ENCODE results near the gene SEPTIN2.

Gene SEPTIN2

DNA sequence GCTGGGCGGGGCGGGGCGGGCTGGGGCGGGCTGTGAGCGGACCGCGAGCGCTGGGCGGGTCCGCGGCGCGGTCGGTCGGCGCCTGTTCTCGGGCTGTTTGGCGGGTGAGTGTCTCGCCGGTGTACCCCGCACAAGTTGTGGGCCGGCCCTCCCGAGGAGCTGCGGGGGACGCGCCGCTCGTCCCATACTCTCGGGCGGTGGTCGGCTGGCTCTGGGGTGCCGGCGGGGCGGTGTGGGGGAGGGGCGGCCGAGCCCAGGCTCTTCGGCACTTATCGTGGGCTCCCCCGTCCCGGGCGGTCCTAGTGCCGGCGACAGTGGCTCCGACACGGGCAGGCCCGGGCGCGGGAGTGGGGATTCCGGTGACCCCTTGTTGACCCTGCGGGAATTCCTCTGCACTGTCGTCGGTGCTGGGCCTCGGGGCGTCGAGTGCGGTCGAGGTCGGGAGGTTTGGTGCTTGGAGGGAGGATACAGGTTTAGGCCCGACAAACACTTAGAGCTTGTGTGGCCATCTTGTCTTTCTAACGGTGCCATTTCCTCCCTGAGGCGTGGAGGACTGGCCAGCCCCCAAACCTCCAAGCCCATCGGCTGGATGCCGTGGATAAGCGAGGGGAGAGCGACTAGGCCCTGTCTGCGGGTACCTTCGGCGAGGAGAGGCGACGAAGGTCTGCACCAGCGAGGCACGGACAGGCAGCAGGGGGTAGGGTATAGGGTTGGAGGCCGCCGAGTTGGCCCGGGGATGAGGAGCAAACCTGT, at the start of gene SEPTIN2:
TSS of gene SEPTIN2 (plus strand) at position 47 of the 753 bp plus-strand sequence. CDS start 8,308 bp downstream, outside the sequence.
- Mint-ChIP-seq H3K27ac (peak within 1 kb of the TSS; percentile 99 to 100 (median 100)), H3K9me3 (no peaks in the 10 kb centered on the region), H3K4me1 (peaks cover 57% of the 10 kb centered on the region), H3K4me3 (peak within 1 kb of the TSS; percentile 94 to 99 (median 97)), H3K36me3 (ENCODE audit: low read depth) (peaks cover 24% of the 10 kb centered on the region), H3K27me3 (ENCODE audit: low read depth) (no peaks in the 10 kb centered on the region)
- TF ChIP-seq, protein P1, sequence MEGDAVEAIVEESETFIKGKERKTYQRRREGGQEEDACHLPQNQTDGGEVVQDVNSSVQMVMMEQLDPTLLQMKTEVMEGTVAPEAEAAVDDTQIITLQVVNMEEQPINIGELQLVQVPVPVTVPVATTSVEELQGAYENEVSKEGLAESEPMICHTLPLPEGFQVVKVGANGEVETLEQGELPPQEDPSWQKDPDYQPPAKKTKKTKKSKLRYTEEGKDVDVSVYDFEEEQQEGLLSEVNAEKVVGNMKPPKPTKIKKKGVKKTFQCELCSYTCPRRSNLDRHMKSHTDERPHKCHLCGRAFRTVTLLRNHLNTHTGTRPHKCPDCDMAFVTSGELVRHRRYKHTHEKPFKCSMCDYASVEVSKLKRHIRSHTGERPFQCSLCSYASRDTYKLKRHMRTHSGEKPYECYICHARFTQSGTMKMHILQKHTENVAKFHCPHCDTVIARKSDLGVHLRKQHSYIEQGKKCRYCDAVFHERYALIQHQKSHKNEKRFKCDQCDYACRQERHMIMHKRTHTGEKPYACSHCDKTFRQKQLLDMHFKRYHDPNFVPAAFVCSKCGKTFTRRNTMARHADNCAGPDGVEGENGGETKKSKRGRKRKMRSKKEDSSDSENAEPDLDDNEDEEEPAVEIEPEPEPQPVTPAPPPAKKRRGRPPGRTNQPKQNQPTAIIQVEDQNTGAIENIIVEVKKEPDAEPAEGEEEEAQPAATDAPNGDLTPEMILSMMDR (IDR thresholded peaks at IDR 0.05; ENCODE audit: unreplicated experiment in 3 of 3), result no peak

DNA sequence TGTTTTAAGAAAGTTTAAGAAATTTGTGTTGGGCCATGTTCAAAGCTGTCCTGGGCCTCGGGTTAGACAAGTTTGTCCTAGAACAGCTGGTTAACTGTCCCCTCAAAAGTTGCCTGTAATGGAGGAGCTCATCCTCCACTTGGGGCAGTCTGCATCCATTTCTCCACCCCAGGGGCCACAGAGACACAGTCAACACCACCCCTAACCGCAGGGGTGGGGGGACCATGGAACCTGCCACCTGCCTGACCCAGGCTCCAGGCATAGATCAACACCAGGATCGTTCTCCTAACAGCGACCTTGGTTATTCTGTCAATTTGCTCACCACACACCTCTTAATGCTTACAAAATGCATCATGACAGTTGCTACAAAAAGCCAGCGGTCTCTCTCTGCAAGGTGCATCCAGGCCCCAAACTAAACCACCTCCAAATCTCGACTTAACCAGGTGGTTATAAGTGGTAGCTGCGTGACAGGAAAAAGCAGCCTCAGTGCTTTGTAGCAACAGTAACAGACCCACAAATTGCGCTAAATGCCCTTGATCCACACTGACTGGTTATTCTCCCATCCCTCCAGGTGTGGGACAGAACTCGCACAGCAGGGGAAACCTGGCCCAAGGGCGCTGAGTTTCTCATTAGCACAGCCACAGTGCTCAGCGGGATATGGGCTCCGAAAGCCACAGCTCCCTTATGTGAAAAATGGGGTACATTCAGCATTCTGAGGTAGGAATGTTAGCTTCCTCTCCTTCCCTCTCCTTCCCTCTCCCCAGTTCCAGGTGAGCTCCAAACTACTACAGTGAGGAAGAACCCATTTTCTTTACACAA, 48.3 kb upstream of the SEPTIN2 start:
- Mint-ChIP-seq H3K36me3 (ENCODE audit: low read depth) (peaks cover 54% of the 10 kb centered on the region), H3K4me3 (peak overlapping the region in 1 of 3 experiments; percentile 37), H3K4me1 (peaks cover 39% of the 10 kb centered on the region), H3K9me3 (no peaks in the 10 kb centered on the region), H3K27ac (no peak overlapping the region), H3K27me3 (ENCODE audit: low read depth) (no peaks in the 10 kb centered on the region)
- TF ChIP-seq, protein P1 (IDR thresholded peaks at IDR 0.05; ENCODE audit: unreplicated experiment in 3 of 3), result no peak

DNA sequence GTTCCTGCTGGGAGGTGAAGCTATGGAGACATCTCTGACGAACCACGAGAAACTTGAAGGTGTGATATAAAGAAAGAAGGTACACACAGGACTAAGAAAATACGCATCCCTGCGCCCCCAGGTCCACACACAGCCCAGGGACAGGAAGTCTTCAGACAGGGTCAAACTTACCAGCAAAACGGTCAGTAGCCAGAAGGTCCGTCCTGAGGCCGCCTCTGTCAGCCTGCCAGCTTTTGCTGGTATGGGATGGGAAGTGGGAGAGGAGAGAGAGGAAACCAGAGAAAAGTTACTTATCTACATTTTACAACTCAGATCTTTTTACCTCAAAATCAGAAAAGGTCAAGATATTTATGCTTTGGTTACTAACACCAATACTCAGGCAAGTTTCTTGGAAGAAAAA, 47.4 kb upstream of the SEPTIN2 start:
- H3K9me3 Mint-ChIP-seq, result no peaks in the 10 kb centered on the region
- TF ChIP-seq, protein P1 (IDR thresholded peaks at IDR 0.05; ENCODE audit: unreplicated experiment in 3 of 3), result no peak
- H3K27ac Mint-ChIP-seq, result no peak overlapping the region
- no peaks in the 10 kb centered on the region for H3K27me3 Mint-ChIP-seq (ENCODE audit: low read depth)
- H3K4me1 Mint-ChIP-seq, result peaks cover 43% of the 10 kb centered on the region
- peak overlapping the region; percentile 45 to 62 (median 57) for H3K4me3 Mint-ChIP-seq
- peaks cover 46% of the 10 kb centered on the region for H3K36me3 Mint-ChIP-seq (ENCODE audit: low read depth)

DNA sequence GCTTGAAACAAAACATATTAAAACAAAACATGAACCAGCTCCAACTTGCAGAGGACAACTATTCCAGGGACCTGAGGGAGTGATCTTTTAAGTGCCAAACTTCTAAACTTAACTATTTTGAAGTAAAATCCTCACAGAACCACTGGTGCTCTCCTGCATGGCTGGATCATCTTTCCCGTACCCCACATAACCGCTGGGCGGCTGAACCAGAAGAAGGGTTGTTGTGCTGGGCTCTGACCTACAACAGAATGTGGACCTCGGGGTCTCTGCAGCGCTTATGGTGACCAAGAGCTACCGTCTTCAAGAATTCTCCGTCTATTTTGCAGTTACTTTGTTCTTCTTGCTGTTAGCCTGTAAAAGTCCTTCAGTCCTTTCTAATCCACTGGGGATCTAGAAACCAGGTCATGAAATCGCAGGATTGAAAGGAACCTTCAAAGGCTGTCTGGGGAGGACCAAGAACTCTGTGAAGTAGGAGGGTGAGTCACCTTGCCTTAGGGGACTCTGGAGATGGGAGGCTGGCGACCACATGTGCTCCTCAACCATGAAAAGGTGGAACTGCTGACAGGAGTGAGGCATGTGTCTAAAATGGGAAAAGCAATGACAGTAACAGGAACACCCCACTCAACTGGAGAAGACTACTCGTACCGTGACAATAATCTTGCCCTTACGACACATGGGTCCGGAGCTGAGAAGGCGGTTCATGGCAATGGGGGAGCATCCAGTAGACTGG, 46.8 kb upstream of the SEPTIN2 start:
- no peaks in the 10 kb centered on the region for H3K27me3 Mint-ChIP-seq (ENCODE audit: low read depth)
- H3K27ac Mint-ChIP-seq, result no peak overlapping the region
- peaks cover 48% of the 10 kb centered on the region for H3K4me1 Mint-ChIP-seq

DNA sequence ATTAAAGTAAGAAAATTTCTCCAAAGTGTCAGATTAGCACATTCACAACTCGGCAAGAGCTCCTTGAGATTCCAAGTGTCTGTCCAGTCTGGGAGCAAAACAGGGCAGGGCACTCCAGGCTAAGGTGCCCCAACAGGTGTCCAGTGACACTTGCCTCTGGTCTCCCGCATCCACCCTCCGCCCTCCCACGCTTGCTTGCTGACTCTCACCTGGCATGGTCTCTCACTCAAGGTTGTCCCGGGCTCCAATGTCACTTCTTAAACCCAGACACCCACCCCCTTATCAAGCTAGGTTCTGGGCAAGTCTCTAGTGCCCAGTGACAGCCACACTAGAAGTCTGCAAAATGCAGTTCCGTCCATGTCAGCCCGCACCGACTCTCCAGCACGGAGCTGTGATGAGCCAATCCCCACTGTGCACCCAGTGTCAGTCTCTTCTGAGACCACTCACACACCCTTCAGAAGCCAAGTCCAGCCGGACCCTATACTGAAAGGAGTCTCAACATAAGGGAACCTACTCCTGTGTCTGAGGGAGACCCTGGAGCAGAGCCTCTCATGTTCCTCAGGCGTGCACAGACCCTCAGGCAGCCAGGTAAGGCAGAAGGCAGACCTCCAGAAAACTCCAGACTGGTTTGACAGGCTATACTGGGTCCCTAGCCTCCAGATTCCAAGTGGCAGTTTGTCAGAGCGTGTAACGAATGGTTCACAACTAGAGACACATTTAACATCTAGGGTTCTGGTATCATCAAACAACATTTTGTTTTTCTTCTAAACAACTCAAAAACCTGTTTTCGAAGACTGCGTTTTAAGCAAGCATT, 45.8 kb upstream of the SEPTIN2 start:
- peaks cover 50% of the 10 kb centered on the region for H3K4me1 Mint-ChIP-seq
- H3K4me3 Mint-ChIP-seq, result peak overlapping the region; percentile 94 to 99 (median 98)
- TF ChIP-seq, protein P1 (IDR thresholded peaks at IDR 0.05; ENCODE audit: unreplicated experiment in 3 of 3), result no peak
- no peaks in the 10 kb centered on the region for H3K9me3 Mint-ChIP-seq
- H3K36me3 Mint-ChIP-seq (ENCODE audit: low read depth), result peaks cover 44% of the 10 kb centered on the region
- no peaks in the 10 kb centered on the region for H3K27me3 Mint-ChIP-seq (ENCODE audit: low read depth)
- H3K27ac Mint-ChIP-seq, result no peak overlapping the region

More for the DNA sequence above, 46.8 kb upstream of the SEPTIN2 start:
- H3K9me3 Mint-ChIP-seq, result no peaks in the 10 kb centered on the region
- H3K4me3 Mint-ChIP-seq, result peak overlapping the region; percentile 57 to 75 (median 72)
- peaks cover 42% of the 10 kb centered on the region for H3K36me3 Mint-ChIP-seq (ENCODE audit: low read depth)
- TF ChIP-seq, protein P1 (IDR thresholded peaks at IDR 0.05; ENCODE audit: unreplicated experiment in 3 of 3), result no peak
